Upper lobe of left lung (tissue), 6 donors: ENCODE data around the gene TNFAIP8L2. TPM values are rescaled to one million over a fixed set of nuclear protein-coding genes. Genes with fewer than 3 reads are reported as not detected.
"Not testable (repeated sequence)": the region's sequence is repeated elsewhere in the genome, so short reads cannot be mapped to it uniquely, and the experiment has no call there.

ENCODE experiments used
- ATAC-seq, 2 donors: fragments of 200-7000 bp; cut with Tn5 transposase; one replicate each; pipeline ENCODE4 v1.9.1; 2022; ENCODE audit warnings: mild to moderate bottlenecking in 2 of 2, moderate library complexity in 2 of 2; ENCODE audit not compliant: low FRiP score in 2 of 2
- DNase-seq, 2 donors: peaks; one replicate each; pipeline ENCODE4 v3.0.0-alpha.2; 2019 to 2020
- H3K27ac ChIP-seq, 4 donors: fragments of 200-600 bp; sonication (generic); one replicate each; pipeline ENCODE4 v1.5.1; 2016 to 2019
- H3K27me3 ChIP-seq, 4 donors: fragments of 200-600 bp; sonication (generic); one replicate each; pipeline ENCODE4 v1.5.1; 2017 to 2019
- H3K36me3 ChIP-seq, 4 donors: fragments of 200-600 bp; sonication (generic); one replicate each; pipeline ENCODE4 v1.5.1; 2016 to 2019
- H3K4me1 ChIP-seq, 4 donors: fragments of 200-600 bp; sonication (generic); one replicate each; pipeline ENCODE4 v1.5.1; 2018 to 2019
- H3K4me3 ChIP-seq, 4 donors: fragments of 200-600 bp; sonication (generic); one replicate each; pipeline ENCODE4 v1.5.1; 2017 to 2019; ENCODE audit warnings: mild to moderate bottlenecking in 2 of 4, moderate library complexity in 1 of 4
- H3K9me3 ChIP-seq, 4 donors: fragments of 200-600 bp; sonication (generic); one replicate each; pipeline ENCODE4 v1.5.1; 2018 to 2019
- CTCF ChIP-seq, 6 experiments: fragments of 450-650 bp in 4 of 6; fragments of 200-600 bp in 2 of 6; sonication (generic) in 2 of 6; IDR thresholded peaks; one replicate each; pipeline ENCODE4 v1.5.1; 2016 to 2019; ENCODE audit warnings: antibody characterized with exemption in 6 of 6
- EP300 ChIP-seq, 4 donors: sonication (generic); formaldehyde crosslinking; IDR thresholded peaks; one replicate each; pipeline ENCODE4 v1.5.1; 2017; ENCODE audit warnings: antibody characterized with exemption in 4 of 4, control low read depth in 2 of 4
- POLR2A ChIP-seq, 4 donors: fragments of 450-650 bp; IDR thresholded peaks; one replicate each; pipeline ENCODE4 v1.5.1; 2016 to 2017; ENCODE audit warnings: antibody characterized with exemption in 4 of 4, mild to moderate bottlenecking in 2 of 4
- POLR2AphosphoS5 ChIP-seq, 2 donors: sonication (generic); formaldehyde crosslinking; IDR thresholded peaks; one replicate each; pipeline ENCODE4 v1.5.1; 2017; ENCODE audit warnings: antibody characterized with exemption in 2 of 2
- WGBS, 2 donors: methylation state at CpG; one replicate each; pipeline ENCODE4 v1.1.5; 2017 to 2018; 5-methylcytosine and 5-hydroxymethylcytosine counted together
- total RNA-seq, 6 donors: library from RNA; depleted of rRNA in 4 of 6; stranded (reverse); fragments of >200 nt in 4 of 6; gene quantifications; one replicate each; pipeline versions ENCODE4 v1.1.0 to v1.2.1, GENCODE V29; 2016 to 2021
- donor health status: DM: no; HTN: no; CAD: no; lungs with moderate emphysema.
- donor health status: DM: no; HTN: yes; CAD: no; lungs with severe emphysema.

TNFAIP8L2 gene
- total RNA-seq, 6 donors from 2014 or later, result 7.4 to 19.1 (median 15.8) TPM

GRCh38 chr1:151198254-151199127 lies 42.0 kb downstream of the TNFAIP8L2 start, which contains the start of gene PIP5K1A:
Gene PIP5K1A (plus strand): TSS chr1:151198552. CDS start chr1:151198997, 445 bp downstream.
- no peaks in the 10 kb centered on the region for H3K27me3 ChIP-seq
- DNase-seq, result peak; percentile 97 to 99
- peaks cover 3 to 13% (median 8%) of the 10 kb centered on the region in 4 donors for H3K36me3 ChIP-seq
- TF ChIP-seq POLR2A (IDR thresholded peaks at IDR 0.05) (peak in 3 of 4 donors; percentile 72 to 88 (median 87)), CTCF (IDR thresholded peaks at IDR 0.05) (peak in 1 of 6 experiments; percentile 25), EP300 (IDR thresholded peaks at IDR 0.05) (no peak), POLR2AphosphoS5 (IDR thresholded peaks at IDR 0.05) (peak; percentile 91 to 92)
- peaks cover 36 to 57% (median 44%) of the 10 kb centered on the region in 4 donors for H3K4me1 ChIP-seq
- 0 to 1% methylated on average over 47 to 60 of the region's 60 CpGs for whole genome bisulfite sequencing, 2 donors
- peak; percentile 95 for ATAC-seq
- no peaks in the 10 kb centered on the region for H3K9me3 ChIP-seq
- peak within 1 kb of the TSS; percentile 63 to 87 (median 73) for H3K4me3 ChIP-seq
- H3K27ac ChIP-seq, result peak within 1 kb of the TSS; percentile 90 to 93 (median 92)

DNA sequence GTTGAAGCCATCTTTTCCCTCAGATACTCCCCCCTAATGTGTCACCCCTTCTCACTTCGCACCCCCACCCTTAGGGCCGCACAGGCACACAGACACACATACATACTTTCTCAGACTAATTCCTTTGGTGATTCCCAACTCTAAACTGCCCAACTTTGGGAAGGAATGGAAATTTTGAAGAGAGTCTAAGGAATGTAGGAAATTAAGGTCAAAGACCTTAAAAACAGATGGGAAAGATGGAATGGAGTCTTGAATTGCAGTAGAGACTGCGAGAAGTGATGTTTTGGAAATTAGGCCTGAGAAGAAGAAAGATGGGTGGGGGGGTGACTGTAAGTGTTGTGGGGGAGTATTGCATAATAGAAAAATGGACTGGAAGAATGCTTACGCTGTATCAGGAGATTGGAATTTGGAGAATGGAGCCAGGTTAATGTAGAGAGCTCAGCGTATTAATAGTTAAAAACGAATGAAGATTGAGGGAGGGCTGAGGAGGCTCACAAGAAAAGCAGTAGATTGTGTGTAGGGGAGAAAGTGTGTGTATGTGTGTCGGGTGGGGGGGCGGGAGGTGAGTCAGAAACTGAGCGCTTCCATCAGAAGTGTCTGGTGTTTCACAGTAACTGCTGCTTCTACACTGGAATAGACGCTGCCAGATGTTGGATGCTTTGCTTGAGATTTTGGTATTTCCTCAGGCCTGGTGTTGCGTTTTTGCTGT lies 43.6 kb downstream of the TNFAIP8L2 start:
- DNase-seq, result no peak
- Histone ChIP-seq H3K9me3 (no peaks in the 10 kb centered on the region), H3K27me3 (no peaks in the 10 kb centered on the region), H3K36me3 (peaks cover 3 to 22% (median 8%) of the 10 kb centered on the region in 4 donors), H3K27ac (peak overlapping the region; percentile 90 to 93 (median 92)), H3K4me3 (peak overlapping the region; percentile 63 to 87 (median 73)), H3K4me1 (peaks cover 36 to 63% (median 44%) of the 10 kb centered on the region in 4 donors)
- peak in 1 of 2 donors; percentile 24 for ATAC-seq
- WGBS, 2 donors, result 33% methylated on average over 11 of the region's 11 CpGs
- TF ChIP-seq CTCF (IDR thresholded peaks at IDR 0.05), result no peak
- TF ChIP-seq EP300 (IDR thresholded peaks at IDR 0.05), result no peak
- TF ChIP-seq POLR2AphosphoS5 (IDR thresholded peaks at IDR 0.05), result no peak
- no peak for TF ChIP-seq POLR2A (IDR thresholded peaks at IDR 0.05)

GRCh38 chr1:151205381-151205965 lies 49.0 kb downstream of the TNFAIP8L2 start:
- DNase-seq, H3K27ac ChIP-seq, H3K4me3 ChIP-seq, H3K27me3 ChIP-seq, H3K9me3 ChIP-seq, ATAC-seq: not testable (repeated sequence)
- 95 to 96% methylated on average over 12 of the region's 12 CpGs for WGBS, 2 donors
- H3K4me1 ChIP-seq, result peaks cover 19 to 43% (median 21%) of the 10 kb centered on the region in 4 donors
- peaks cover 11 to 57% (median 37%) of the 10 kb centered on the region in 4 donors for H3K36me3 ChIP-seq

Other genes starting within 250 kb of the TNFAIP8L2 start
- 10 to 100 TPM; 26.8 to 88.0 (median 40.3) TPM for gene SETDB1, start 230.3 kb upstream of the TNFAIP8L2 start, total RNA-seq
- gene CERS2, start 181.8 kb upstream of the TNFAIP8L2 start, total RNA-seq, result 100 to 1,000 TPM in 5 of 6 donors, 10 to 100 TPM in 1; 93.2 to 322 (median 204) TPM
- gene ANXA9, start 174.4 kb upstream of the TNFAIP8L2 start, total RNA-seq, result 1 to 10 TPM in 4 of 6 donors, under 1 TPM in 1, not detected in 1; 0.67 to 5.2 (median 1.2) TPM
- gene MINDY1, start 149.7 kb upstream of the TNFAIP8L2 start, total RNA-seq, result 10 to 100 TPM; 14.5 to 34.3 (median 26.9) TPM
- 10 to 100 TPM; 16.3 to 28.3 (median 21.2) TPM for gene PRUNE1, start 148.2 kb upstream of the TNFAIP8L2 start, total RNA-seq
- gene BNIPL, start 120.1 kb upstream of the TNFAIP8L2 start, total RNA-seq, result 100 to 1,000 TPM in 1 of 6 donors, 10 to 100 TPM in 2, 1 to 10 TPM in 3; 2.3 to 213 (median 11.7) TPM
- 1 to 10 TPM; 2.6 to 9.4 (median 3.8) TPM for gene C1orf56, start 108.9 kb upstream of the TNFAIP8L2 start, total RNA-seq
- 100 to 1,000 TPM in 1 of 6 donors, 10 to 100 TPM in 5; 66.9 to 131 (median 90.5) TPM for gene CDC42SE1, start 97.0 kb upstream of the TNFAIP8L2 start, total RNA-seq
- gene MLLT11, start 96.3 kb upstream of the TNFAIP8L2 start, total RNA-seq, result 1 to 10 TPM in 4 of 6 donors, under 1 TPM in 2; 0.30 to 1.3 (median 1.1) TPM
- gene GABPB2, start 85.9 kb upstream of the TNFAIP8L2 start, total RNA-seq, result 10 to 100 TPM in 4 of 6 donors, 1 to 10 TPM in 2; 6.8 to 32.5 (median 13.0) TPM
- gene SEMA6C, start 10.0 kb upstream of the TNFAIP8L2 start, total RNA-seq, result 10 to 100 TPM in 1 of 6 donors, 1 to 10 TPM in 5; 2.1 to 13.6 (median 5.8) TPM
- 10 to 100 TPM in 1 of 6 donors, 1 to 10 TPM in 5; 2.2 to 16.8 (median 6.2) TPM for gene LYSMD1, start 9.3 kb downstream of the TNFAIP8L2 start, total RNA-seq
- gene SCNM1, start 9.5 kb downstream of the TNFAIP8L2 start, total RNA-seq, result 10 to 100 TPM in 5 of 6 donors, 1 to 10 TPM in 1; 8.9 to 50.3 (median 25.9) TPM
- gene TMOD4, start 19.3 kb downstream of the TNFAIP8L2 start, total RNA-seq, result under 1 TPM in 2 of 6 donors, not detected in 4; 0.57 to 0.88 TPM
- gene VPS72, start 33.5 kb downstream of the TNFAIP8L2 start, total RNA-seq, result 10 to 100 TPM; 19.0 to 54.3 (median 25.5) TPM
- gene PIP5K1A, start 41.9 kb downstream of the TNFAIP8L2 start, total RNA-seq, result 10 to 100 TPM; 37.2 to 94.3 (median 70.6) TPM
- 100 to 1,000 TPM; 102 to 132 (median 119) TPM for gene PSMD4, start 98.1 kb downstream of the TNFAIP8L2 start, total RNA-seq
- 10 to 100 TPM; 17.4 to 50.3 (median 27.2) TPM for gene ZNF687, start 125.7 kb downstream of the TNFAIP8L2 start, total RNA-seq
- gene PI4KB, start 170.8 kb downstream of the TNFAIP8L2 start, total RNA-seq, result 100 to 1,000 TPM in 1 of 6 donors, 10 to 100 TPM in 5; 41.3 to 127 (median 64.0) TPM
- 10 to 100 TPM; 31.5 to 55.5 (median 43.2) TPM for gene RFX5, start 190.6 kb downstream of the TNFAIP8L2 start, total RNA-seq
- 100 to 1,000 TPM; 241 to 804 (median 431) TPM for gene SELENBP1, start 216.1 kb downstream of the TNFAIP8L2 start, total RNA-seq
- 100 to 1,000 TPM; 127 to 216 (median 179) TPM for gene PSMB4, start 242.9 kb downstream of the TNFAIP8L2 start, total RNA-seq